Natural killer cell (primary cell): ENCODE results near the gene MN1. TPM values are rescaled to one million over a fixed set of nuclear protein-coding genes. Genes with fewer than 3 reads are reported as not detected.

Experiments used
- ATAC-seq, 3 donors: fragments of 150-1000 bp in 2 of 3; fragments of 200-7000 bp in 1 of 3; cut with Tn5 transposase; 1 replicate in 1 of 3; 2 replicates in 2 of 3; pipeline ENCODE4 v1.10.0; 2021; ENCODE audit warnings: mild to moderate bottlenecking in 2 of 3, moderate library complexity in 2 of 3
- DNase-seq, 2 donors: peaks; one replicate each; pipeline versions ENCODE4 v3.0.0 to v3.0.0-alpha.2; 2013 to 2021; ENCODE audit warnings: mixed read lengths in 1 of 2
- H3K27ac ChIP-seq: one replicate; pipeline ENCODE4 v1.5.1; 2013; ENCODE audit warnings: mild to moderate bottlenecking, low read length
- H3K27me3 ChIP-seq: one replicate; pipeline ENCODE4 v1.6.1; 2013; ENCODE audit warnings: low read length; ENCODE audit not compliant: control insufficient read depth, insufficient read depth
- H3K36me3 ChIP-seq: one replicate; pipeline ENCODE4 v1.6.1; 2013; ENCODE audit warnings: low read length; ENCODE audit not compliant: control insufficient read depth, insufficient read depth
- H3K4me1 ChIP-seq: one replicate; pipeline ENCODE4 v1.6.1; 2013; ENCODE audit warnings: low read length; ENCODE audit not compliant: control insufficient read depth, insufficient read depth
- H3K4me3 ChIP-seq: one replicate; pipeline ENCODE4 v1.5.1; 2013; ENCODE audit warnings: low read length
- H3K9me3 ChIP-seq: one replicate; pipeline ENCODE4 v1.6.1; 2013; ENCODE audit warnings: low read length; ENCODE audit not compliant: control insufficient read depth, insufficient read depth
- H3K27ac Mint-ChIP-seq, 2 donors: one replicate each; pipeline ENCODE4 v1.8.0; 2022; ENCODE audit warnings: mild to moderate bottlenecking in 2 of 2, mixed read lengths in 2 of 2, moderate library complexity in 1 of 2
- H3K27me3 Mint-ChIP-seq, 2 donors: one replicate each; pipeline ENCODE4 v1.8.0; 2022; ENCODE audit warnings: low read depth in 2 of 2, mixed read lengths in 2 of 2
- H3K36me3 Mint-ChIP-seq: one replicate; pipeline ENCODE4 v1.8.0; 2022; ENCODE audit warnings: mixed read lengths
- H3K4me1 Mint-ChIP-seq, 2 donors: one replicate each; pipeline ENCODE4 v1.8.0; 2022; ENCODE audit warnings: mixed read lengths in 2 of 2
- H3K4me3 Mint-ChIP-seq: one replicate; pipeline ENCODE4 v1.8.0; 2022; ENCODE audit warnings: mild to moderate bottlenecking, moderate library complexity, mixed read lengths
- H3K9me3 Mint-ChIP-seq, 2 donors: one replicate each; pipeline ENCODE4 v1.8.0; 2022; ENCODE audit warnings: mixed read lengths in 2 of 2
- CTCF ChIP-seq: fragments of 200-600 bp; IDR thresholded peaks from one replicate; pipeline ENCODE4 v1.8.0; 2022; ENCODE audit warnings: antibody characterized with exemption
- WGBS: methylation state at CpG from one replicate; pipeline ENCODE4 v1.1.7; 2013; ENCODE audit warnings: missing lambda C conversion rate; ENCODE audit not compliant: insufficient coverage; 5-methylcytosine and 5-hydroxymethylcytosine counted together
- intact Hi-C: fragments of 100-400 bp; cut with micrococcal nuclease; formaldehyde crosslinking; loops from one replicate; pipeline ENCODE4 v1.14.2; 2022
- total RNA-seq, 4 donors: library from RNA; stranded (reverse); fragments of 120-200 nt in 1 of 4; gene quantifications; one replicate each; pipeline versions ENCODE4 v1.2.3 to v1.2.4, GENCODE V29; 2013 to 2022

MN1 gene
- total RNA-seq, 3 donors from 2014 or later (not counting 1 experiment from before 2014, with no cell fraction given) = 0.39 to 0.83 (median 0.82) TPM

GRCh38 chr22:27725661-27726060 is 75.9 kb downstream of the MN1 start:
- no peak overlapping the region for H3K27ac Mint-ChIP-seq
- H3K27me3 Mint-ChIP-seq = peaks cover 4 to 26% of the 10 kb centered on the region in 2 donors
- Histone ChIP-seq H3K4me1 (peaks cover 3% of the 10 kb centered on the region), H3K9me3 (no peaks in the 10 kb centered on the region), H3K27ac (no peak overlapping the region), H3K36me3 (no peaks in the 10 kb centered on the region), H3K4me3 (no peak overlapping the region), H3K27me3 (no peaks in the 10 kb centered on the region)
- TF ChIP-seq CTCF = no peak
- ATAC-seq (no peak), DNase-seq (no peak)
- H3K4me1 Mint-ChIP-seq = no peaks in the 10 kb centered on the region
- H3K4me3 Mint-ChIP-seq = no peak overlapping the region
- H3K9me3 Mint-ChIP-seq = peaks cover 0 to 3% of the 10 kb centered on the region in 2 donors
- no peaks in the 10 kb centered on the region for H3K36me3 Mint-ChIP-seq
- intact Hi-C loops = no loop called here
- 76% methylated on average over 5 of the region's 5 CpGs for WGBS

- intact Hi-C loops = no loop called here
Observed at GRCh38 chr22:27724709-27725108, 76.8 kb downstream of the MN1 start.

GRCh38 chr22:27724157-27724556 is 77.4 kb downstream of the MN1 start:
- H3K27me3 Mint-ChIP-seq = peaks cover 4 to 21% of the 10 kb centered on the region in 2 donors
- H3K27ac ChIP-seq = no peak overlapping the region
- intact Hi-C loops = no loop called here
- ATAC-seq (no peak), DNase-seq (no peak)
- H3K9me3 ChIP-seq = no peaks in the 10 kb centered on the region
- 79% methylated on average over 1 of the region's 1 CpG for WGBS
- H3K27me3 ChIP-seq = no peaks in the 10 kb centered on the region
- H3K36me3 Mint-ChIP-seq = no peaks in the 10 kb centered on the region
- H3K4me3 ChIP-seq = no peak overlapping the region
- peaks cover 0 to 3% of the 10 kb centered on the region in 2 donors for H3K9me3 Mint-ChIP-seq
- no peak overlapping the region for H3K4me3 Mint-ChIP-seq
- peaks cover 3% of the 10 kb centered on the region for H3K4me1 ChIP-seq
- no peaks in the 10 kb centered on the region for H3K36me3 ChIP-seq
- no peak overlapping the region for H3K27ac Mint-ChIP-seq
- no peaks in the 10 kb centered on the region for H3K4me1 Mint-ChIP-seq
- no peak for TF ChIP-seq CTCF

More at GRCh38 chr22:27724709-27725108, 76.8 kb downstream of the MN1 start:
- Histone ChIP-seq H3K4me3 (no peak overlapping the region), H3K9me3 (no peaks in the 10 kb centered on the region), H3K36me3 (no peaks in the 10 kb centered on the region), H3K27ac (no peak overlapping the region), H3K27me3 (no peaks in the 10 kb centered on the region), H3K4me1 (peaks cover 3% of the 10 kb centered on the region)
- Mint-ChIP-seq H3K4me3 (no peak overlapping the region), H3K27me3 (peaks cover 4 to 26% of the 10 kb centered on the region in 2 donors), H3K4me1 (no peaks in the 10 kb centered on the region), H3K9me3 (peaks cover 0 to 3% of the 10 kb centered on the region in 2 donors), H3K36me3 (no peaks in the 10 kb centered on the region), H3K27ac (no peak overlapping the region)
- DNase-seq (no peak), ATAC-seq (no peak)
- 89% methylated on average over 4 of the region's 4 CpGs for WGBS
- no peak for TF ChIP-seq CTCF

- no peak for TF ChIP-seq CTCF
- Mint-ChIP-seq H3K4me1 (no peaks in the 10 kb centered on the region), H3K27me3 (peaks cover 4 to 17% of the 10 kb centered on the region in 2 donors), H3K4me3 (no peak overlapping the region), H3K27ac (no peak overlapping the region), H3K9me3 (peaks cover 0 to 3% of the 10 kb centered on the region in 2 donors), H3K36me3 (no peaks in the 10 kb centered on the region)
- ATAC-seq (no peak), DNase-seq (no peak)
- Histone ChIP-seq H3K9me3 (no peaks in the 10 kb centered on the region), H3K27ac (no peak overlapping the region), H3K4me3 (no peak overlapping the region), H3K36me3 (no peaks in the 10 kb centered on the region), H3K27me3 (no peaks in the 10 kb centered on the region), H3K4me1 (peaks cover 3% of the 10 kb centered on the region)
- WGBS = 62% methylated on average over 2 of the region's 2 CpGs
- intact Hi-C loops = no loop called here
Observed at GRCh38 chr22:27723708-27724107, 77.8 kb downstream of the MN1 start.
